Erythroblast (primary cell): ENCODE data around the gene NDOR1.

ENCODE experiments used
- GATA1 ChIP-seq: IDR thresholded peaks from 2 replicates; pipeline ENCODE4 v1.6.1; 2011; ENCODE audit warnings: low read depth, mild to moderate bottlenecking, control low read depth, low read length, moderate library complexity
- POLR2A ChIP-seq: IDR thresholded peaks from 2 replicates; pipeline ENCODE4 v1.6.1; 2011; ENCODE audit warnings: mild to moderate bottlenecking, low read length

DNA sequence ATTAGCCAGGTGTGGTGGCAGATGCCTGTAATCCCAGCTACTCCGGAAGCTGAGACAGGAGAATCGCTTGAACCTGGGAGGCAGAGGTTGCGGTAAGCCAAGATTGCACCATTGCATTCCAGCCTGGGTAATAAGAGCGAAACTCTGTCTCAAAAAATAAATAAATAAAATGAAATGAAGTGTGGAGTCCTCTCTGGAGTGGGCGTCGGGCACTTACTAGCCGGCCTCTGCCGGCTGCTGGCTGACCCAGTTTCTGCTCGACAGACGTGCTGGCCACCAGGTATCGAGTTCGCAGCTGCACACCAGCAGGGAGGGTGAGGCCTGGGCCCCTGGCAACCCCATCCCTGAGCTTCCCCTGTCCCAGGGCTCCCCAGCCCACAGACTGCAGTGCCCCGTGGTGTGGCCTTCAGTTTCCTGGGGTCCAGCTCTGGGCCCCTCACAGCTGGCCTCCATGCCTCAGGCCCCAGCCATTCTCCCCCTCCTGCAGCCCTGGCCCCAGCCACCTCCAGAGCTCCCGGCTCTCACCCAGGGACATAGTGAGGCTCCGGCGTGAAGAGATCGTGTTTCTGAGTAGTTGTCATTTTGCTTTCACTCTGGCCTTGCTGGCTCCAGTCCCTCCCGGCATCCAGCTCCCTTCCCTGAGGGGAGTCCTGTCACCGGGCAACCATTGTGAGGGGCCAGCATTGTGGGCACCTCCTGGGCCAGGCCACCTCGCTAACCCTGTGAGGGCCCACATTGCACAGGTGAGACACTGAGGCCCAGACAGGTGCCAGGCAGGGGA, 41.8 kb downstream of the NDOR1 start:
- TF ChIP-seq POLR2A: no peak
- TF ChIP-seq GATA1: no peak
